SK-N-SH (cell line): ENCODE data around the gene STK32A. TPM values are rescaled to one million over a fixed set of nuclear protein-coding genes. Genes with fewer than 3 reads are reported as not detected.

Experiments used
- CTCF ChIA-PET: fragments of 300-600, 350-600 bp; formaldehyde crosslinking; extraction: SDS; loops from one replicate; lab custom pipeline; 2021; lab: Yijun Ruan, JAX
- POLR2A ChIA-PET: fragments of 350-600 bp; sonication (Branson Sonifier 250); formaldehyde crosslinking; extraction: SDS; loops from one replicate; lab custom pipeline; 2020; ENCODE audit warnings: antibody characterized with exemption, inconsistent platforms; lab: Yijun Ruan, JAX
- DNase-seq: peaks from one replicate; pipeline ENCODE4 v3.0.0; 2012
- H2AFZ ChIP-seq: fragments of 200-600 bp; sonication (generic); 2 replicates; pipeline ENCODE4 v1.8.1; 2016; ENCODE audit warnings: antibody characterized with exemption, mild to moderate bottlenecking, low read depth
- H3F3A ChIP-seq: fragments of 200-600 bp; sonication (generic); replicated peaks from 2 replicates; pipeline ENCODE3; 2016; ENCODE audit warnings: antibody characterized with exemption, mild to moderate bottlenecking; ENCODE audit not compliant: insufficient read depth
- H3K27ac ChIP-seq, 2 experiments: fragments of 200-500 bp in 1 of 2; fragments of 200-600 bp in 1 of 2; sonication (Bioruptor generic) in 1 of 2; sonication (generic), shearing (Covaris generic) in 1 of 2; 2 replicates each; pipeline versions ENCODE4 v1.5.1 to v1.6.1; 2014 to 2016; ENCODE audit warnings: low read depth in 2 of 2, inconsistent platforms in 1 of 2, low read length in 1 of 2, mild to moderate bottlenecking in 1 of 2, mixed read lengths in 1 of 2
- H3K27me3 ChIP-seq: fragments of 200-600 bp; sonication (generic), shearing (Covaris generic); 2 replicates; pipeline ENCODE4 v1.6.1; 2016; ENCODE audit warnings: mixed run types; ENCODE audit not compliant: insufficient read depth
- H3K36me3 ChIP-seq, 2 experiments: fragments of 200-500 bp in 1 of 2; fragments of 200-600 bp in 1 of 2; sonication (Bioruptor generic) in 1 of 2; sonication (generic) in 1 of 2; replicated peaks in 1 of 2; 2 replicates each; pipeline versions ENCODE3 to v1.5.1; 2014 to 2016; ENCODE audit warnings: low read length in 1 of 2, mild to moderate bottlenecking in 1 of 2; ENCODE audit not compliant: insufficient read depth in 2 of 2, control insufficient read depth in 1 of 2
- H3K4me1 ChIP-seq, 2 experiments: fragments of 200-500 bp in 1 of 2; fragments of 200-600 bp in 1 of 2; sonication (Bioruptor generic) in 1 of 2; sonication (generic), shearing (Covaris generic) in 1 of 2; 2 replicates each; pipeline versions ENCODE4 v1.5.1 to v1.6.1; 2014 to 2016; ENCODE audit warnings: low read depth in 1 of 2, low read length in 1 of 2, mixed run types in 1 of 2; ENCODE audit not compliant: insufficient read depth in 2 of 2, control insufficient read depth in 1 of 2
- H3K4me2 ChIP-seq: fragments of 200-600 bp; sonication (generic), shearing (Covaris generic); 2 replicates; pipeline ENCODE4 v1.6.1; 2017; ENCODE audit warnings: mixed run types
- H3K4me3 ChIP-seq, 2 experiments: fragments of 200-500 bp in 1 of 2; fragments of 200-600 bp in 1 of 2; sonication (Bioruptor generic) in 1 of 2; sonication (generic), shearing (Covaris generic) in 1 of 2; 2 replicates each; pipeline versions ENCODE4 v1.5.1 to v1.8.1; 2014 to 2016; ENCODE audit warnings: low read depth in 2 of 2, inconsistent platforms in 1 of 2, low read length in 1 of 2, mild to moderate bottlenecking in 1 of 2, mixed read lengths in 1 of 2, moderate library complexity in 1 of 2
- H3K79me2 ChIP-seq: fragments of 200-600 bp; sonication (generic); 2 replicates; pipeline ENCODE4 v1.8.1; 2017; ENCODE audit warnings: mild to moderate bottlenecking; ENCODE audit not compliant: insufficient read depth
- H3K9ac ChIP-seq: fragments of 200-600 bp; sonication (generic); 2 replicates; pipeline ENCODE4 v1.6.1; 2017; ENCODE audit warnings: mixed run types
- H3K9me2 ChIP-seq: fragments of 200-600 bp; sonication (generic); 2 replicates; pipeline ENCODE4 v1.6.1; 2017; ENCODE audit warnings: mixed run types
- H3K9me3 ChIP-seq: fragments of 200-600 bp; sonication (generic); 2 replicates; pipeline ENCODE4 v1.6.1; 2017; ENCODE audit warnings: mixed run types, mild to moderate bottlenecking, moderate library complexity
- H4K20me1 ChIP-seq: fragments of 200-600 bp; sonication (generic); 2 replicates; pipeline ENCODE4 v1.6.1; 2017; ENCODE audit warnings: mild to moderate bottlenecking, mixed run types; ENCODE audit not compliant: insufficient read depth
- CTCF ChIP-seq: fragments of 200-600 bp; sonication (generic); IDR thresholded peaks from 2 replicates; pipeline ENCODE4 v1.6.1; 2017; ENCODE audit warnings: antibody characterized with exemption, mild to moderate bottlenecking, moderate library complexity
- GATA2 ChIP-seq: sonication (generic); formaldehyde crosslinking; IDR thresholded peaks from 2 replicates; pipeline ENCODE4 v1.5.0; 2020; ENCODE audit warnings: mild to moderate bottlenecking, missing genetic modification reagents
- IRF3 ChIP-seq: fragments of 150-350 bp; IDR thresholded peaks from 2 replicates; pipeline ENCODE4 v1.6.1; 2016; ENCODE audit warnings: mild to moderate bottlenecking, low read depth, low read length
- POLR2AphosphoS5 ChIP-seq: IDR thresholded peaks from 2 replicates; pipeline ENCODE4 v1.6.1; 2012; ENCODE audit warnings: low read depth, low read length
- RAD21 ChIP-seq: IDR thresholded peaks from 2 replicates; pipeline ENCODE4 v1.6.1; 2012; ENCODE audit warnings: mild to moderate bottlenecking, low read length
- RCOR1 ChIP-seq: fragments of 150-350 bp; IDR thresholded peaks from 2 replicates; pipeline ENCODE4 v1.6.1; 2017; ENCODE audit warnings: antibody characterized with exemption, low read length
- REST ChIP-seq: IDR thresholded peaks from 2 replicates; pipeline ENCODE4 v1.6.1; 2012; ENCODE audit warnings: mild to moderate bottlenecking, low read depth, low read length, moderate library complexity
- RXRA ChIP-seq: IDR thresholded peaks from 2 replicates; pipeline ENCODE4 v1.4.0; 2012; ENCODE audit warnings: low read depth, mild to moderate bottlenecking, borderline replicate concordance
- SMC3 ChIP-seq: IDR thresholded peaks from 2 replicates; pipeline ENCODE4 v1.6.1; 2012; ENCODE audit warnings: low read depth, low read length, improper control_type of control experiment
- TCF12 ChIP-seq: IDR thresholded peaks from 2 replicates; pipeline ENCODE4 v1.4.0; 2012
- USF1 ChIP-seq: IDR thresholded peaks from 2 replicates; pipeline ENCODE4 v1.4.0; 2012; ENCODE audit warnings: low read depth, borderline replicate concordance
- WGBS: methylation state at CpG from one replicate; pipeline ENCODE4 v1.1.6; 2017; ENCODE audit warnings: low lambda C conversion rate; 5-methylcytosine and 5-hydroxymethylcytosine counted together
- polyA plus RNA-seq, 3 experiments: library from polyadenylated mRNA; depleted of rRNA; stranded (reverse); fragments of >200 nt; gene quantifications; 2 replicates each; pipeline ENCODE4 v1.2.3, GENCODE V29; 2012

STK32A gene
- polyA plus RNA-seq, 1 of the 3 experiments (the other 2 are of a cell fraction), result 0.20 TPM

GRCh38 chr5:147223343-147223742 lies 11.5 kb upstream of the STK32A start (continued):
- TF ChIP-seq REST, result no peak

GRCh38 chr5:147223948-147224791 lies 10.7 kb upstream of the STK32A start:
- Histone ChIP-seq H2AFZ (no peak overlapping the region), H3K79me2 (no peaks in the 10 kb centered on the region), H3K9ac (no peak overlapping the region), H4K20me1 (no peaks in the 10 kb centered on the region), H3K27me3 (no peaks in the 10 kb centered on the region), H3K9me2 (no peaks in the 10 kb centered on the region), H3K9me3 (no peaks in the 10 kb centered on the region), H3F3A (no peaks in the 10 kb centered on the region), H3K36me3 (no peaks in the 10 kb centered on the region), H3K4me1 (no peaks in the 10 kb centered on the region; a peak in 2 of 4 replicates), H3K27ac (no peak overlapping the region), H3K4me2 (no peak overlapping the region), H3K4me3 (no peak overlapping the region)
- peak; percentile 69 for DNase-seq
- 55% methylated on average over 3 of the region's 3 CpGs for WGBS
- POLR2A ChIA-PET, result interaction anchor here (0.6 kb wide), 1 partner anchor 335 kb away, joined by 4 read pairs; no protein-coding TSS in a partner anchor
- CTCF ChIA-PET, result interaction anchor here (0.6 to 5.3 kb wide), 29 partner anchors 10 to 359 kb away, joined by 3 to 57 read pairs (median 3); partner anchors contain the start of gene STK32A
- TF ChIP-seq RCOR1 (no peak), GATA2 (CRISPR knock-in tag) (no peak), CTCF (peak; percentile 84), IRF3 (no peak), USF1 (no peak), TCF12 (no peak), SMC3 (peak; percentile 85), RAD21 (peak; percentile 84), POLR2AphosphoS5 (no peak), RXRA (no peak)
